H9 (cell line): ENCODE measurements around the gene YDJC. TPM values are rescaled to one million over a fixed set of nuclear protein-coding genes. Genes with fewer than 3 reads are reported as not detected.
"Not testable (repeated sequence)": the region's sequence is repeated elsewhere in the genome, so short reads cannot be mapped to it uniquely, and the experiment has no call there.

Source experiments
- DNase-seq: peaks from one replicate; pipeline ENCODE4 v3.0.0-alpha.2; 2017
- H2AFZ ChIP-seq: one replicate; pipeline ENCODE4 v1.6.1; 2013; ENCODE audit warnings: mild to moderate bottlenecking, low read length, control low read depth, moderate library complexity
- H2AK5ac ChIP-seq: 2 replicates; pipeline ENCODE4 v1.6.1; 2013; ENCODE audit warnings: low read length, control low read depth, mixed read lengths; ENCODE audit not compliant: insufficient read length
- H2BK120ac ChIP-seq: one replicate; pipeline ENCODE4 v1.6.1; 2013; ENCODE audit warnings: low read depth, mild to moderate bottlenecking, low read length, control low read depth, inconsistent platforms; ENCODE audit not compliant: poor library complexity, severe bottlenecking
- H2BK12ac ChIP-seq: 2 replicates; pipeline ENCODE4 v1.6.1; 2013; ENCODE audit warnings: low read length, control low read depth, mixed read lengths, low read depth; ENCODE audit not compliant: insufficient read length
- H2BK15ac ChIP-seq: 2 replicates; pipeline ENCODE4 v1.6.1; 2013; ENCODE audit warnings: low read depth, low read length, control low read depth
- H2BK20ac ChIP-seq: one replicate; pipeline ENCODE4 v1.6.1; 2013; ENCODE audit warnings: low read depth, mild to moderate bottlenecking, low read length, control low read depth, inconsistent platforms; ENCODE audit not compliant: poor library complexity, severe bottlenecking
- H2BK5ac ChIP-seq: 2 replicates; pipeline ENCODE4 v1.6.1; 2013; ENCODE audit warnings: low read length, control low read depth, mixed read lengths; ENCODE audit not compliant: insufficient read length
- H3K14ac ChIP-seq: 2 replicates; pipeline ENCODE4 v1.6.1; 2013; ENCODE audit warnings: low read length, control low read depth; ENCODE audit not compliant: insufficient read depth
- H3K18ac ChIP-seq: 2 replicates; pipeline ENCODE4 v1.6.1; 2013; ENCODE audit warnings: low read depth, mild to moderate bottlenecking, mixed read lengths, low read length, control low read depth; ENCODE audit not compliant: insufficient read length
- H3K23ac ChIP-seq: 2 replicates; pipeline ENCODE4 v1.6.1; 2013; ENCODE audit warnings: low read length, control low read depth, mixed read lengths, low read depth; ENCODE audit not compliant: insufficient read length
- H3K23me2 ChIP-seq: 2 replicates; pipeline ENCODE4 v1.6.1; 2013; ENCODE audit warnings: low read depth, mild to moderate bottlenecking, mixed read lengths, low read length, control low read depth; ENCODE audit not compliant: insufficient read length, poor library complexity, severe bottlenecking
- H3K27ac ChIP-seq: 2 replicates; pipeline ENCODE4 v1.5.1; 2013; ENCODE audit warnings: low read length, control low read depth, mixed read lengths, low read depth; ENCODE audit not compliant: insufficient read length
- H3K27me3 ChIP-seq: 2 replicates; pipeline ENCODE4 v1.6.1; 2013; ENCODE audit warnings: low read length, control low read depth, inconsistent platforms; ENCODE audit not compliant: insufficient read depth
- H3K4ac ChIP-seq: 2 replicates; pipeline ENCODE4 v1.6.1; 2013; ENCODE audit warnings: low read depth, mild to moderate bottlenecking, control low read depth, inconsistent platforms, low read length, moderate library complexity
- H3K4me1 ChIP-seq: 2 replicates; pipeline ENCODE4 v1.6.1; 2013; ENCODE audit warnings: low read length, control low read depth, inconsistent platforms; ENCODE audit not compliant: insufficient read depth
- H3K4me2 ChIP-seq: 2 replicates; pipeline ENCODE4 v1.6.1; 2013; ENCODE audit warnings: low read length, control low read depth, mixed read lengths; ENCODE audit not compliant: insufficient read length, insufficient read depth
- H3K56ac ChIP-seq: 2 replicates; pipeline ENCODE4 v1.6.1; 2013; ENCODE audit warnings: low read depth, mild to moderate bottlenecking, mixed read lengths, low read length, control low read depth; ENCODE audit not compliant: insufficient read length
- H3K79me1 ChIP-seq: 2 replicates; pipeline ENCODE4 v1.6.1; 2013; ENCODE audit warnings: low read depth, mild to moderate bottlenecking, moderate library complexity, low read length, control low read depth, inconsistent platforms; ENCODE audit not compliant: insufficient read depth, poor library complexity, severe bottlenecking
- H3K79me2 ChIP-seq: 2 replicates; pipeline ENCODE4 v1.6.1; 2013; ENCODE audit warnings: low read length, control low read depth, inconsistent platforms; ENCODE audit not compliant: insufficient read depth
- H3K9ac ChIP-seq: 2 replicates; pipeline ENCODE4 v1.6.1; 2013; ENCODE audit warnings: low read length, control low read depth, mixed read lengths; ENCODE audit not compliant: insufficient read length; ENCODE audit errors: extremely low read depth
- H3K9me3 ChIP-seq: one replicate; pipeline ENCODE4 v1.6.1; 2013; ENCODE audit warnings: low read depth, low read length, inconsistent platforms; ENCODE audit not compliant: control insufficient read depth
- H3T11ph ChIP-seq: one replicate; pipeline ENCODE4 v1.6.1; 2013; ENCODE audit warnings: mild to moderate bottlenecking, low read length, control low read depth, inconsistent platforms
- H4K20me1 ChIP-seq: one replicate; pipeline ENCODE4 v1.6.1; 2013; ENCODE audit not compliant: control insufficient read depth, insufficient read length, insufficient read depth
- H4K5ac ChIP-seq: 2 replicates; pipeline ENCODE4 v1.6.1; 2013; ENCODE audit warnings: low read depth, mild to moderate bottlenecking, mixed read lengths, low read length, control low read depth; ENCODE audit not compliant: insufficient read length
- H4K8ac ChIP-seq: replicated peaks from 2 replicates; pipeline ENCODE4 v1.6.1; 2013; ENCODE audit warnings: low read length, control low read depth, mixed read lengths, low read depth; ENCODE audit not compliant: insufficient read length
- H4K91ac ChIP-seq: 2 replicates; pipeline ENCODE4 v1.6.1; 2013; ENCODE audit warnings: low read depth, mild to moderate bottlenecking, moderate library complexity, mixed read lengths, low read length, control low read depth; ENCODE audit not compliant: insufficient read length
- H3K27ac Mint-ChIP-seq, 3 experiments: 2 replicates in 2 of 3; 3 replicates in 1 of 3; pipeline ENCODE4 v1.8.0; 2020 to 2021; ENCODE audit warnings: mixed read lengths in 3 of 3, mild to moderate bottlenecking in 1 of 3, moderate library complexity in 1 of 3
- H3K27me3 Mint-ChIP-seq: 2 replicates; pipeline ENCODE4 v1.8.0; 2021; ENCODE audit warnings: low read depth, mild to moderate bottlenecking, moderate library complexity, mixed read lengths
- H3K36me3 Mint-ChIP-seq, 3 experiments: 2 replicates in 2 of 3; 3 replicates in 1 of 3; pipeline ENCODE4 v1.8.0; 2020 to 2021; ENCODE audit warnings: low read depth in 3 of 3, mixed read lengths in 3 of 3; ENCODE audit not compliant: insufficient read depth in 1 of 3
- H3K4me1 Mint-ChIP-seq, 2 experiments: 2 replicates each; pipeline ENCODE4 v1.8.0; 2020; ENCODE audit warnings: mixed read lengths in 2 of 2
- H3K4me3 Mint-ChIP-seq, 2 experiments: 2 replicates in 1 of 2; 3 replicates in 1 of 2; pipeline ENCODE4 v1.8.0; 2020 to 2021; ENCODE audit warnings: mild to moderate bottlenecking in 2 of 2, mixed read lengths in 2 of 2, moderate library complexity in 1 of 2
- H3K9me3 Mint-ChIP-seq, 2 experiments: 2 replicates in 1 of 2; 3 replicates in 1 of 2; pipeline ENCODE4 v1.8.0; 2020; ENCODE audit warnings: mild to moderate bottlenecking in 2 of 2, mixed read lengths in 2 of 2, moderate library complexity in 1 of 2
- CTCF ChIP-seq: fragments of 200-600 bp; sonication (generic); conservative IDR thresholded peaks from 3 replicates; pipeline ENCODE4 v1.8.0; 2021; ENCODE audit warnings: antibody characterized with exemption, mild to moderate bottlenecking
- WGBS: extraction: QIAGEN DNeasy Blood & Tissue Kit; methylation state at CpG from one replicate; pipeline ENCODE4 v1.1.7; 2013; ENCODE audit warnings: missing lambda C conversion rate, low lambda C conversion rate, mixed read lengths; ENCODE audit not compliant: insufficient read length; ENCODE audit errors: extremely low coverage; 5-methylcytosine and 5-hydroxymethylcytosine counted together
- total RNA-seq: library from RNA; stranded (reverse); gene quantifications from 2 replicates; pipeline ENCODE4 v1.2.1, GENCODE V29; 2021

YDJC gene
- total RNA-seq, 1 experiment from 2014 or later = 30.2 TPM

- H4K8ac ChIP-seq = no peak overlapping the region
- no peak overlapping the region for H4K5ac ChIP-seq
- no CpG with 5 or more reads among the region's 10 CpGs for WGBS
- no peak for TF ChIP-seq CTCF
- H3K9me3 ChIP-seq = no peaks in the 10 kb centered on the region
- H4K20me1 ChIP-seq = no peaks in the 10 kb centered on the region
- Mint-ChIP-seq H3K27ac (peak overlapping the region; percentile 63 to 94 (median 91); a peak in 6 of 7 replicates), H3K4me3 (no peak overlapping the region), H3K4me1 (peaks cover 7 to 10% of the 10 kb centered on the region in 2 experiments; a peak in 3 of 4 replicates), H3K9me3 (no peaks in the 10 kb centered on the region), H3K36me3 (peaks cover 0 to 15% (median 13%) of the 10 kb centered on the region in 3 experiments; a peak in 5 of 7 replicates), H3K27me3 (no peaks in the 10 kb centered on the region)
- H3K4ac ChIP-seq = no peak overlapping the region
- no peak overlapping the region for H2AK5ac ChIP-seq
- no peak overlapping the region for H4K91ac ChIP-seq
- no peak overlapping the region for H2AFZ ChIP-seq
- no peak overlapping the region for H2BK20ac ChIP-seq
- no peak overlapping the region for H2BK120ac ChIP-seq
- no peak overlapping the region for H3K9ac ChIP-seq
- no peak overlapping the region for H2BK12ac ChIP-seq
- no peak overlapping the region for H3K56ac ChIP-seq
- H3K23me2 ChIP-seq = no peaks in the 10 kb centered on the region
- no peak overlapping the region for H3K23ac ChIP-seq
- H3K18ac ChIP-seq = no peak overlapping the region
- H3K14ac ChIP-seq = no peak overlapping the region
- H3K4me1 ChIP-seq = no peaks in the 10 kb centered on the region
- H3K27ac ChIP-seq = no peak overlapping the region
- no peak overlapping the region for H2BK5ac ChIP-seq
- H3K27me3 ChIP-seq = no peaks in the 10 kb centered on the region
- H3K4me2 ChIP-seq = no peak overlapping the region
- no peak for DNase-seq
- peaks cover 70% of the 10 kb centered on the region for H3K79me2 ChIP-seq
- no peak overlapping the region for H2BK15ac ChIP-seq
- no peak overlapping the region for H3T11ph ChIP-seq
- H3K79me1 ChIP-seq = peaks cover 12% of the 10 kb centered on the region
Observed at GRCh38 chr22:21582801-21583740, 46.8 kb downstream of the YDJC start.

GRCh38 chr22:21581009-21581713 is 48.7 kb downstream of the YDJC start:
- H3K4me2 ChIP-seq, H3K23me2 ChIP-seq, H2BK12ac ChIP-seq, H4K8ac ChIP-seq, H3K27me3 ChIP-seq, DNase-seq, H3K9ac ChIP-seq, H3K4me1 ChIP-seq, H2BK20ac ChIP-seq, H2BK15ac ChIP-seq, H3K27me3 Mint-ChIP-seq, H4K20me1 ChIP-seq, H3K4me1 Mint-ChIP-seq, H3K9me3 ChIP-seq, H4K91ac ChIP-seq, H3K18ac ChIP-seq, H3K56ac ChIP-seq, H3K9me3 Mint-ChIP-seq, H2BK120ac ChIP-seq, H3T11ph ChIP-seq, H3K4me3 Mint-ChIP-seq, H3K4ac ChIP-seq, H2AFZ ChIP-seq, H3K14ac ChIP-seq, H3K27ac ChIP-seq, H2BK5ac ChIP-seq, H3K23ac ChIP-seq, H4K5ac ChIP-seq, H2AK5ac ChIP-seq, H3K27ac Mint-ChIP-seq: not testable (repeated sequence)
- peaks cover 0 to 18% (median 10%) of the 10 kb centered on the region in 3 experiments; a peak in 6 of 7 replicates for H3K36me3 Mint-ChIP-seq
- H3K79me2 ChIP-seq = peaks cover 72% of the 10 kb centered on the region
- WGBS = no CpG with 5 or more reads among the region's 10 CpGs
- peaks cover 12% of the 10 kb centered on the region for H3K79me1 ChIP-seq
